Adipose tissue (tissue), 3 donors: ENCODE results near the gene RNF44. TPM values are rescaled to one million over a fixed set of nuclear protein-coding genes. Genes with fewer than 3 reads are reported as not detected.

Experiments used
- H3K27ac ChIP-seq: one replicate; pipeline ENCODE4 v1.5.1; 2013; ENCODE audit warnings: low read depth, low read length
- WGBS, 3 donors: extraction: QIAGEN DNeasy Blood & Tissue Kit; methylation state at CpG; one replicate each; pipeline ENCODE4 v1.1.7; 2013; 5-methylcytosine and 5-hydroxymethylcytosine counted together
- polyA plus RNA-seq, 3 donors: library from polyadenylated mRNA; stranded (reverse); fragments of 200-250 nt; gene quantifications; one replicate each; pipeline ENCODE4 v1.2.3, GENCODE V29; 2013
- donor health status: healthy with polysubstance abuse.
- donor health status: Bipolar disorder and iron deficiency.
- donor health status: healthy.

RNF44 gene
- polyA plus RNA-seq = 10 to 100 TPM; 13.9 to 19.2 (median 17.0) TPM

DNA sequence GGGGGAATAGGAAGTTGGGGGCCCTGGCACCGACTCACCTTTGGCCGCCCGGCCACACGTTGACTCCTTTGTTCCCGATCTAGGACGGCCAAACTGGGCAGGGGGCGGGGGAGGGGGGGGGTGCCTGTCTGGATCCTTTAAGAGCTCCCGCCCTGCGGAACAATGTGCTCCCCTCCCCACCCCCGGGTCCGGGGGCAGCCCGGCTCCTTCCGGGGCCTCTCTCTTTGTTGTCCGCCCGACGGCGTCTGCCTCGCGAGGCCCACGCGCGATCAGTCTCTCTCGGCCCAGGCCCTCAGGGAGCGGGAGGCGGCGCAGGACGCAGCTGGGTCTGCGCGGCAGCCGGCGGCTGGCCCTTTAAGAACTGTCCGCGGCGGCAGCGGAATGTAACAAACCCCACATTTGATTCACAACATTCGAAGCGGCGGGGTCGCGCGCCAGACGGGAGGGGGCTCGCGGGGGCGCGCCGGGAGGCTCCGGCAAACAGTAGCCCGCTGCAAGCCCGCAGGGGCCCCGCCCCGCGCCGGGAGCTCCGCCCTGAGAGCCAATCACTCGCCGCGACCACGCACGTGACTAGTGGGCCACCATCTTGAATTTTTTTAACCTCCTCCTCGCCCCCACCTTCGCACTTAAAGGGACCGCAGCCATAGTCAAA, at the start of gene RNF44:
Gene RNF44 (minus strand): TSS at position 501 of the 652 bp plus-strand sequence. CDS start 4,930 bp downstream, outside the sequence.
- peak within 1 kb of the TSS; percentile 96 for H3K27ac ChIP-seq
- WGBS, 3 donors = 0 to 1% (median 0%) methylated on average over 59 to 63 of the region's 63 CpGs

DNA sequence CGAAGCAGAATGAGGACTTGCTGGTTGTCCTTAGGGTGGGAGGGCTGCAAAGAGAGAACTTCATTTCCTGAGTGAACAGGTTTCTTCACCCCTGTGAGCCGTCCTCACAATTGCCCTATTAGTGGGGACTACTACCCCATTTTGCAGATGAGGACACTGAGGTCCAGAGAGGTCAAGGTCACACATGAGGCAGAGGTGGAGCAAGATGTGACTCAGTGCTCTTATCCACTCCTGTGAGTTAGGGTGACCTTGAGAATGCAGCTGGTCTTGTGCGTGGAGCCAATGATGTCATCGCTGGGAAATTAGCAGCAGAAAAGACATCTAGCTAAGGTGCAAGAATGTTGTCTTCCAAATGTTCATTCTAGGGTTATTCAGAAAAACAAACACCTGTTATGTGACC, 45.9 kb upstream of the RNF44 start:
- H3K27ac ChIP-seq = no peak overlapping the region
- WGBS, 3 donors = 66 to 85% (median 81%) methylated on average over 4 of the region's 4 CpGs

DNA sequence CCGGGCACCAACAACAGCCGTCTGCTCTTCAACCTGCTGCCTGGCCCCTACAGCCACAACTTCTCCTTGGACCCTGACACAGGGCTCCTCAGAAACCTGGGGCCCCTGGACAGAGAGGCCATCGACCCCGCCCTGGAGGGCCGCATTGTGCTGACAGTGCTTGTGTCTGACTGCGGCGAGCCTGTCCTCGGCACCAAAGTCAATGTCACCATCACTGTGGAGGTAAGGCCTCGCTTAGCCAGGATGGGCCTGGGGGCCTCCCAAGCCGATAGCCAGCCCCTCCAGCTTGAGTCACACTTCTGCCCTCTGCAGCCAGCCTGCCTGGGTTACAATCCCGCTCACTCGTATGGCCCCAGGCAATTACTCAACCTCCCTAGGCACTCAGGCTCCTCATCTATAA, 44.2 kb upstream of the RNF44 start:
- no peak overlapping the region for H3K27ac ChIP-seq
- WGBS, 3 donors = 87 to 90% (median 88%) methylated on average over 11 to 12 of the region's 12 CpGs

DNA sequence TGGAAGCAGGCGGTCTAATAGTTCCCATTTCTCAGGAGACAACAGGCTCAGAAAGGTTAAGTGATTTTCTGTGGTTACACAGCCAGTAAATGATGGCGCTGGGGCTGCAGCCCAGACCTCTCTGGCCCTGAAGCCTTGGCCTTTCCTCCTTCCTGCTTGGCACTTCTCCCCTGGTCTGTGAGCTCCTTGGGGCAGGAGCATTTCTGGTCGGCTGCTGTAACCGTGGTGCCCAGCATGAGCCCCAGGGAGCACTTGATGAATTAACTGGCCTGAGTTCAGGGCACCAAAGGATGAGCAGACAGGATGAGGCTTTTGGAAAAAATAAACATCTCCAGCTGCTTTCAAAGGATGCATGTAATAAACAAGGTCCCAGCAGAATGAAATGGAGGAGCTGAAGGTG, 42.1 kb upstream of the RNF44 start:
- 55 to 71% (median 63%) methylated on average over 4 of the region's 4 CpGs for WGBS, 3 donors
- H3K27ac ChIP-seq = no peak overlapping the region

DNA sequence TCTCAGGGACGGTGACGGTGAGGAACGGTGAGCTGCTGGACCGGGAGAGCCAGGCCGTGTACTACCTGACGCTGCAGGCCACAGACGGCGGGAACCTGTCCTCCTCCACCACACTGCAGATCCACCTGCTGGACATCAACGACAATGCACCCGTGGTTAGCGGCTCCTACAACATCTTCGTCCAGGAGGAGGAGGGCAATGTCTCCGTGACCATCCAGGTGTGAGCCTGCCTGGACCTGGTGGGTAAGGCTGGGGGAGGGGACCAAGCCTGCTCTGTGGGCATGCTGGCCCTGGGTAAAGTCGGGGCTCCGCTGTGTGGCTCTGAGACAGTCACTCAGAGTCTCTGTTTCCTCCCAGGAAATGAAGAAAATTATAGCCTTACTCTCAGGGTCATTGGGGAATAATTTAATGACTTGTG, 41.2 kb upstream of the RNF44 start:
- no peak overlapping the region for H3K27ac ChIP-seq
- 10 to 32% (median 30%) methylated on average over 15 of the region's 15 CpGs for WGBS, 3 donors

DNA sequence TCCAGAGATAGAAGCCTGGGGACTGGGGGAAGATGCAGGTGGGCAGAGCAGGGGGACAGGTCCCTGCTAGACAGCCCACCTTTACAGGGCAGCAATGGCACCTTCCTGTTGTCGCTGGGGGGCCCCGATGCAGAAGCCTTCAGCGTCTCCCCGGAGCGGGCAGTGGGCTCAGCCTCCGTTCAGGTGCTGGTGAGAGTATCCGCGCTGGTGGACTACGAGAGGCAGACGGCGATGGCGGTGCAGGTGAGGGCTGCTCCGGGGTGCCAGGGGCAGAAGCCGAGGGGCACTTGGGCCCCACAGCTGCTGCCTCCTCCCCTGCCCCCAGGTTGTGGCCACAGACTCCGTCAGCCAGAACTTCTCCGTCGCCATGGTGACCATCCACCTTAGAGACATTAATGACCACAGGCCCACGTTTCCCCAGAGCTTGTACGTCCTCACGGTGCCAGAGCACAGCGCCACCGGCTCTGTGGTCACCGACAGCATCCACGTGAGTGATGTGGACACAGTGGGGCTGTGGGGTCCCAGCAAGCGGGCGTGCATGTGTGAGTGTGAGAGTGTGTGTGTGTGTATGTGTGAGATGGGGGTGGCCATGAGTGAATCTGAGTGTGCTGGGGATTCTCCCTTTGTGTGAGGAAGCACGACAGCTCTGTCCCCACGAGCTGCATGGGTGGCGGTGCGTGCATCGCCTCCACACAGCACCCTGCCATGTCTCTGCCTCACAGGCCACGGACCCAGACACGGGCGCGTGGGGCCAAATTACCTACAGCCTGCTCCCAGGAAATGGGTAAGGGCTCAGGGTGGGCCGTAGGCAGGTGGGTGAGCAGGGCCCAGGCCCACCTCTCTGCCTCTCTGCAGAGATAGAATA, 40.3 kb upstream of the RNF44 start:
- H3K27ac ChIP-seq = no peak overlapping the region
- WGBS, 3 donors = 83 to 87% (median 83%) methylated on average over 32 to 36 of the region's 36 CpGs

DNA sequence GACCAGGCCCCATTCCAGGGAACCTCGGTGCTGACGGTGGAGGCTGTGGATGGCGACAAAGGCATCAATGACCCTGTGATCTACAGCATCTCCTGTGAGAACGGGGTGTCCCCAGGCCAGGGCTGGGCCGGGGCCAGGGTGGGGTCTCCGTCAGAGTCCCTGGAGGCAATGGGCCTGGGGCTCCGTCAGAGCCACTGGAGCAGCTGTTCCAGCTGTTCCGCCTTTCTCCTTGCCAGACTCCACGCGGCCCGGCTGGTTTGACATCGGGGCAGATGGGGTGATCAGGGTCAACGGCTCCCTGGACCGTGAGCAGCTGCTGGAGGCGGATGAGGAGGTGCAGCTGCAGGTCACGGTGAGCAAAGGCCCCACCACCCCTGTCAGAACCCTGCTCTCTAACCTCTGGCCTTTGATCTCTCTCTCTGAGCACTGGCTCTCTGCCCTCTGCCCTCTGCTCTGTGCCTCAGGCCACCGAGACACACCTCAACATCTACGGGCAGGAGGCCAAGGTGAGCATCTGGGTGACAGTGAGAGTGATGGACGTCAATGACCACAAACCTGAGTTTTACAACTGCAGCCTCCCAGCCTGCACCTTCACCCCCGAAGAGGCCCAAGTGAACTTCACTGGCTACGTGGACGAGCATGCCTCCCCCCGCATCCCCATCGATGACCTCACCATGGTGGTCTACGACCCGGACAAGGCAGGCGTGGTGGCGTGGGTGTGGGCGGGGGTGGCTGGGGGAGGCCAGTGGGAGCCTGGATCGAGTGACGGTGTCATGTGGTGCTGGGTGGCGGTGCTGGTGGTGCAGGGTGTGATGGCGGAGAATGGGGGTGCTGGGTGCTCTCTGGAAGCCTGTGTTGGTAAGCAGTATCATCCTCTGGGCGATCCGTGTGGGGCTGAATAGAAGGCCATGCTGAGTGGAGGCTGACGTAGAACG, 38.6 kb upstream of the RNF44 start:
- H3K27ac ChIP-seq = no peak overlapping the region
- 80 to 83% (median 82%) methylated on average over 37 of the region's 37 CpGs for WGBS, 3 donors

DNA sequence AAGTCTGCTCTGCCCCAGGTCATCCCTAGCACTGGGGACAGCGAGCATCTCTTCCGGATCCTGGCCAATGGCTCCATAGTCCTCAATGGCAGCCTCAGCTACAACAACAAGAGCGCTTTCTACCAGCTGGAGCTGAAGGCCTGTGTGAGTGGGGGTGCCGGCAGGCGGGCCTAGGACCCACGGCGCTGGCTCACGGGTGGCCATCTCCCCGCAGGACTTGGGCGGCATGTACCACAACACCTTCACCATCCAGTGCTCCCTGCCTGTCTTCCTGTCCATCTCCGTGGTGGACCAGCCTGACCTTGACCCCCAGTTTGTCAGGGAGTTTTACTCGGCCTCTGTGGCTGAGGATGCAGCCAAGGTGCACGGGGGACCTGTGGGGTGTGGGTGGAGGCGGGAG, 37.9 kb upstream of the RNF44 start:
- 82 to 85% (median 85%) methylated on average over 14 of the region's 14 CpGs for WGBS, 3 donors
- no peak overlapping the region for H3K27ac ChIP-seq

DNA sequence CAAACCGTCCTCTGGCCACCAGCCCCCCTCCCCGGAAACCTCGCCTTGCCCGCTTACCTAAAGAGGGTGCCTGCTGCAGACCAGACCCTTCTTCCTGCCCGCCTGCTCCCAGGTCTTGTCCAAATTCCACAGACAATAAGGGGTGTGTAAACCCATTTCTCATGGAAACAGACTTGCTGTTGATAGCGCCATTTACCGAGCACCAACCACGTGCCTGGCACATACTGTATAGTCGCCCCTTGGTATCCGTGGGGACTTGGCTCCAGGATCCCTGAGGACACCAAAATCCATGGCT, 37.0 kb upstream of the RNF44 start:
- WGBS, 3 donors = 33 to 58% (median 52%) methylated on average over 10 of the region's 10 CpGs
- H3K27ac ChIP-seq = no peak overlapping the region

DNA sequence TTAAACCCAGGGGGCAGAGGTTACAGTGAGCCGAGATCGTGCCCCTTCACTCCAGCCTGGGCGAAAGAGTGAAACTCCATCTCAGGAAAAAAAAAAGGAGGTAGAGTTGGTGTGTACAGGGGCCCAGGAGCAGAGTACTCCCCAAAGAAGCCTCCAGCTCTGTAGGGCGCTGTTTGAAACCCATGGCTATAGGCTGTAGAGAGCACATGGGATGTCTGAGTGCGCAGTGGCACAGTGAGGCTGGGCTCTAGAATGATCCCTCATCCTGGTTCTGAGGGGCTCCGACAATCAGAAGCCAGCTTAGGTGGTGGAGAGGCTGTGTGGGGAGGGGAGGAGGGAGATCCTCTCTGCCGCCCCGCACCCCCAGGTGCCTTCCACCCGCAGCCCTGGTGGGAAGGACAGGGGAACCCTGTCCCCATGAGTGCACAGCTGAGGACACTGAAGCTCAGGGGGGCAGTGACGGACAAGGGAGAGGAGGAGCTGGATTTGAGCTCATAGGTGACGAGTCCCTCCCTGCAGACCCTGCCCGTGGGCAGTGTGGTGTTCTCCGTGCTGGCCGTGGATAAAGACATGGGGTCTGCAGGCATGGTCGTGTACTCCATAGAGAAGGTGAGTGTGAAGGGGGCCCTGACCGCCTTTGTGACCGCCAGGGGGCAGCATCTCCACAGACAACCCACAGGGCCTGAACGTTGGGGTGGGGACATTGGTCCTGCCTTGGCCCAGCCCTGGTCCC, 36.5 kb upstream of the RNF44 start:
- 36 to 44% (median 37%) methylated on average over 18 of the region's 18 CpGs for WGBS, 3 donors
- H3K27ac ChIP-seq = no peak overlapping the region

DNA sequence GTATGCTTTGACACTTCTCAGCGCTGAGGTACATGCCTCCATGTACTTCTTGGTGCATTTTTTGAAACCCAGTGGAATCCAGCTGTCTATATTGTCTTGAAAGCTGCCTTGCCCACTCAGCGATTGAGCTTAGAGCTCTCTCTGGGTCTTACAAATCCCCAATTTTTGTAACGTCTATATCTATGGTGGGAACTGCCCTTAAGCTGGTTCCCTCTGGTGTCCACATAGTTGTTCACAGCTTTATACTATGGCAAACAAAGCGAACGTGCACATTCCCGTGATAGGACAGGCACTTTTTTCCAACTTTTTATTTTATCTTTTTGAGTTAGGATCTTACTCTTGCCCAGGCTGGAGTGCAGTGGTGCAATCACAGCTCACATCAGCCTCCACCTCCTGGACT, 32.8 kb upstream of the RNF44 start:
- whole genome bisulfite sequencing, 3 donors = 47 to 52% (median 48%) methylated on average over 6 of the region's 6 CpGs
- no peak overlapping the region for H3K27ac ChIP-seq

DNA sequence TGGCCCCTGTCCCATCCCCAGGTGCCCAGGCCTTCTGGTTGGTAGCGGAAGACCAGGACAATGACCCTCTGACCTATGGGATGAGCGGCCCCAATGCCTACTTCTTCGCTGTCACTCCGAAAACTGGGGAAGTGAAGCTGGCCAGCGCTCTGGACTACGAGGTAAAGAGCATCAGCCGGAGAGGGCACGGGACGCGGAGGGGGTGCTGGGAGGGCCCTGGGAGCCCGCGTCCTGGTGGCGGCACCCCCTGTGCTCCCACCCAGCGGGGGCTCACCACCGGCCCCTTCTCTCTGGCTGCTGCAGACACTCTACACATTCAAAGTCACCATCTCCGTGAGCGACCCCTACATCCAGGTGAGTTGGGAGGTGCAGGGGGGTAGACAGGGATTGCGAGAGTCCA, 31.5 kb upstream of the RNF44 start:
- 80 to 85% (median 80%) methylated on average over 18 of the region's 18 CpGs for whole genome bisulfite sequencing, 3 donors
- H3K27ac ChIP-seq = no peak overlapping the region

DNA sequence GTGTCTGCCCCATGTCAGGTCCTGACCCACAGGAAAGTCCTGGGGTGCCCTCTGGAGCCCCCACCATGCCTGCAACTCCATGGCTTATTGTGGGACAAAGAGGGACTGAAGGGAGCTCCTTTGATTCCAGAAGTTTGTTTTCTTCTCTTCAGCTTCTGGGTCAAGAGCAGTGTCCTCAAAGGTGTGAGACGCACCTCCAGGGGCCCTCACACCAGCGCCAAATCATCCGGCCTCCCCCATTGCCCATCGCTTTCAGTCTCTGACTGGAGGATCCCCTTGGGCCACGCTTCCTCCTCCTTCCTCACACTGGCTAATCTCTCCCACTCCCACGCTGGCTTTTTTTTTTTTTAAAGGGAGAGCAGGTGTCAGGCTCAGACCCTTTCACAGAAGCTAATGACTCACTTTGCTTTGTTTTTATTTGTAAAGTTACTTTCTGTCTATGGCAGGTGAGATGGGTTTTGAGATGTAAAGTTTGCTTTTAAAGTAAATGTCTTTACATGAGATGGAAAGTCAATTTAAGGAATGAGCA, 28.6 kb upstream of the RNF44 start:
- H3K27ac ChIP-seq = no peak overlapping the region
- 59 to 64% (median 59%) methylated on average over 6 of the region's 6 CpGs for WGBS, 3 donors

DNA sequence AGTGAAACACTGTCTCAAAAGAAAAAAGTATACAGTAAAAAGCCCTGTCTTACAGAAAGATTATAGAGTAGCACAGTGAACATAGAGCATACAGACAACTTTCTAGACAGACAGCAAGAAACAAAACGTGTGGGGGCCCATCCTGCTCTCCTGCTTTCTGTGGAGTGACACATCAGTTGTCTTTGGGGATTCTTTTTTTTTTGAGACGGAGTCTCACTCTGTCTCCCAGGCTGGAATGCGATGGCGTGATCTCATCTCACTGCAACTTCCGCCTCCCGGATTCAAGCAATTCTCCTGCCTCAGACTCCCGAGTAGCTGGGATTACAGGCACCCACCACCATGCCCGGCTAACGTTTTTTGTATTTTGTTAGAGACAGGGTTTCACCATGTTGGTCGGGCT, 26.8 kb upstream of the RNF44 start:
- 76 to 89% (median 82%) methylated on average over 10 of the region's 10 CpGs for WGBS, 3 donors
- no peak overlapping the region for H3K27ac ChIP-seq

DNA sequence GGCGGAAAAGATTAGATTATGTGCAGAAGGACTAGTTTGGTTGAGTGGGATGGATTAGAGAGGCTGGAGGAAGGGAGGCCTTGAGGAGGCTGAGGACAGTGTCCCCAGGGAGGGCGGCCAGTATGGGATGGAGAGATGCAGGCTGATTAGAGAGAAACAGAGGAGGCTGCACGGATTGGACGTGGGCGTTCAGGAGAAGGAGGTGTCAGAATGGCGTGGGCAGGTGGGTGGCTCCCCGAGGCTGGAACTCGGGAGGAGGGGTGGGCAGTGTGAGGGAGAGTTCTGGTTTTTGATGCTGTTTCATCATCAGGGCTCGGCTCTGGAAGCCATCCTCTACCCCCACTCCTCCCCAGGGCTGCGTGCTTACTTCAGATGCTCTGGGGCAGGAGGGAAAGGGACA, 25.0 kb upstream of the RNF44 start:
- H3K27ac ChIP-seq = no peak overlapping the region
- WGBS, 3 donors = 51 to 62% (median 53%) methylated on average over 8 to 10 of the region's 10 CpGs

DNA sequence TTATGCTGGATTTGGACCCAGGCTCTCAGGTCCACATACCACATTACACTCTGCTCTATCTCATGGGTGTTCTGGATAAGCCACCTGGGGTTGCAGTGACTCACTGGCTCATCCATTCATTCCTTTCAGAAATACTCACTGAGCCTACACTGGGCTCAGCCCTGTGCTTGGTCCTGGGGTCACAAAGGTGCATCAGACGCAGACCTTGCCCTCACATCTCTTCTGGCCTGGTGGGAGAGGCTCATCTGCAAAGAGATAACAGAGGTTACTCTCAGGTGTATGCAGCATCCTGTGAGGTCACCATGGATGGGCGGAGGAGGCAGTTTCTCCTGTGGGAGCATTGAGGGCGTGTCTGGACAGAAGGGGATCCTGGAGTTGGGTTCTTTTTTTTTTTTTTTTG, 24.1 kb upstream of the RNF44 start:
- WGBS, 3 donors = 74 to 87% (median 85%) methylated on average over 3 of the region's 3 CpGs
- no peak overlapping the region for H3K27ac ChIP-seq

DNA sequence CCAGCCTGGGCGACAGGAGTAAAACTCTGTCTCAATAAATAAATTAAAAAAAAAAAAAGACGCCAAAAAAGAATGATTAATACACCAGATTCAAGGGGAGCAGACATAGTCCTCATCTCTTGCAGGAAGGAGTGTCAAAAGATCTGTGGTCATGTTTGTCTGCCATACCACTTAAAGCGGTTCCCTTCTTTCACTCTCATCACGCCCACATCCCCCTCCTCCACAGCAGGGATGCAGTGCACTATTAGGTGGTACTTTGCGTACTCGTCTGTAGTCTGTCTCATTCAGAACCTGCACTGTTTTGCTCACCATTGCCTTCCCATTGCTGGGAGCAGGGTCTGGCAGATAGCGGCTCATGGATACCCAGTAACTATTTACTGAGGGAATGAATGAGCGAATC, 23.2 kb upstream of the RNF44 start:
- WGBS, 3 donors = 57 to 73% (median 62%) methylated on average over 8 of the region's 8 CpGs
- H3K27ac ChIP-seq = no peak overlapping the region

DNA sequence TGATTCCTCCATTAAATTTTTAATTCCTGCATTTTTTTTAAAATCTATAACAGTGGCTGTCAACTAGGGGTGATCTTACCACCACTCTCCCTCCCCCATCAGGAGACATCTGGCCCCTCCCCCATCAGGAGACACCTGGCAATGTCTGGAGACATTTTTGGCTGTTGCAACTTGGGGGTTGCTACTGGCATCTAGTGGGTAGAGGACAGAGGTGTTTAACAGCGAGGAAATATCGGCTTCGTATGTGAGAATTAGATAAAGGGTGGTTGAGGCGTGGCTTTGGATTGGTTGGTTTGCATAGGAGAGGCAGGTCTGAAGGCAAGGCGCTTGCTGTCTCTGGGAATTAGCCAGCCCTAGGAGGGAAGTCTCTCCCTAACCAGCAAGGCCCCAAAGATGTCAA, 22.5 kb upstream of the RNF44 start:
- H3K27ac ChIP-seq = no peak overlapping the region
- 32 to 41% (median 36%) methylated on average over 5 of the region's 5 CpGs for WGBS, 3 donors
